GM18907 (cell line): Measurements from ENCODE around the gene PRDM10.

Experiments used
- ATAC-seq: cut with Tn5 transposase; IDR thresholded peaks from one replicate; pipeline ENCODE4 v1.9.1; 2021; ENCODE audit warnings: mild to moderate bottlenecking, moderate library complexity; ENCODE audit not compliant: unreplicated experiment

The PRDM10 gene

GRCh38 chr11:129946965-129947364, 55.7 kb downstream of the PRDM10 start:
- no peak for ATAC-seq

- ATAC-seq = no peak
These were observed 56.4 kb downstream of the PRDM10 start for GRCh38 chr11:129946256-129946655.

- ATAC-seq = no peak
These were observed 57.3 kb downstream of the PRDM10 start for GRCh38 chr11:129945373-129945772.

- no peak for ATAC-seq
These were observed 57.9 kb downstream of the PRDM10 start for GRCh38 chr11:129944696-129945095.

- no peak for ATAC-seq
These were observed 59.6 kb downstream of the PRDM10 start for GRCh38 chr11:129943036-129943435.

GRCh38 chr11:129939510-129939909, 63.1 kb downstream of the PRDM10 start:
- no peak for ATAC-seq

GRCh38 chr11:129938764-129939163, 63.9 kb downstream of the PRDM10 start:
- no peak for ATAC-seq

- no peak for ATAC-seq
These were observed 64.9 kb downstream of the PRDM10 start for GRCh38 chr11:129937592-129938238.

GRCh38 chr11:129935723-129936122, 66.9 kb downstream of the PRDM10 start:
- ATAC-seq = no peak

- ATAC-seq = no peak
These were observed 68.7 kb downstream of the PRDM10 start for GRCh38 chr11:129933891-129934290.

GRCh38 chr11:129933262-129933661, 69.4 kb downstream of the PRDM10 start:
- no peak for ATAC-seq

- ATAC-seq = no peak
These were observed 70.1 kb downstream of the PRDM10 start for GRCh38 chr11:129932381-129933067.

GRCh38 chr11:129930743-129931142, 71.9 kb downstream of the PRDM10 start:
- no peak for ATAC-seq

- ATAC-seq = no peak
These were observed 72.3 kb downstream of the PRDM10 start for GRCh38 chr11:129930296-129930695.

GRCh38 chr11:129929721-129930120, 72.9 kb downstream of the PRDM10 start:
- no peak for ATAC-seq

- no peak for ATAC-seq
These were observed 73.5 kb downstream of the PRDM10 start for GRCh38 chr11:129928923-129929692.

GRCh38 chr11:129922674-129923073, 80.0 kb downstream of the PRDM10 start:
- ATAC-seq = no peak

- no peak for ATAC-seq
These were observed 84.3 kb downstream of the PRDM10 start for GRCh38 chr11:129918361-129918760.

- ATAC-seq = no peak
These were observed 85.4 kb downstream of the PRDM10 start for GRCh38 chr11:129917231-129917630.

GRCh38 chr11:129911298-129911697, 91.3 kb downstream of the PRDM10 start:
- ATAC-seq = no peak

GRCh38 chr11:129910360-129910759, 92.3 kb downstream of the PRDM10 start:
- ATAC-seq = no peak

GRCh38 chr11:129905402-129905801, 97.2 kb downstream of the PRDM10 start:
- ATAC-seq = no peak
